ENCODE measurements around the gene LRRFIP2. TPM values are rescaled to one million over a fixed set of nuclear protein-coding genes. Genes with fewer than 3 reads are reported as not detected.

The LRRFIP2 gene
- total and polyA plus RNA-seq, 2 donors (not counting 1 experiment from before 2014, with no cell fraction given) = 8.6 to 49.2 TPM

- Histone ChIP-seq H3K4me3 (ENCODE audit: control extremely low read depth in 1 of 5, extremely low read depth in 1 of 5, insufficient read depth in 1 of 5, low read depth in 2 of 5, low read length in 4 of 5) (no peak overlapping the region), H3K27me3 (replicated peaks in 1 of 4; ENCODE audit: control extremely low read depth in 1 of 4, control insufficient read depth in 3 of 4, insufficient read depth in 4 of 4, low read length in 3 of 4) (no peaks in the 10 kb centered on the region), H3K9me3 (ENCODE audit: control extremely low read depth in 1 of 3, control insufficient read depth in 2 of 3, insufficient read depth in 1 of 3, low read length in 2 of 3) (no peaks in the 10 kb centered on the region), H3K79me2 (ENCODE audit: control insufficient read depth, insufficient read depth, low read length) (peaks cover 19% of the 10 kb centered on the region), H3K27ac (ENCODE audit: low read length in 2 of 2) (peak overlapping the region in 1 of 2 donors; percentile 21), H3K36me3 (replicated peaks in 1 of 2; ENCODE audit: control extremely low read depth in 1 of 2, control insufficient read depth in 1 of 2, extremely low read depth in 1 of 2, insufficient read depth in 2 of 2, low read length in 1 of 2) (peaks cover 9 to 71% of the 10 kb centered on the region in 2 experiments), H4K20me1 (ENCODE audit: control insufficient read depth, insufficient read depth, low read length, poor library complexity, severe bottlenecking) (no peaks in the 10 kb centered on the region), H2AFZ (ENCODE audit: insufficient read depth, low read depth, low read length, poor library complexity, severe bottlenecking) (no peak overlapping the region), H3K9ac (ENCODE audit: low read length) (no peak overlapping the region), H3K4me1 (ENCODE audit: control insufficient read depth in 2 of 2, insufficient read depth in 2 of 2, low read length in 2 of 2) (peaks cover 5 to 6% of the 10 kb centered on the region in 2 donors), H3K4me2 (replicated peaks; ENCODE audit: low read depth, low read length, poor library complexity, severe bottlenecking) (no peak overlapping the region)
- POLR2A ChIA-PET = no interaction called here
- no peaks in the 10 kb centered on the region for H3K27me3 Mint-ChIP-seq
- H3K4me1 Mint-ChIP-seq = peaks cover 10% of the 10 kb centered on the region
- DNase-seq (peak; percentile 14), ATAC-seq (ENCODE audit: low read depth) (no peak)
- CTCF ChIA-PET = interaction anchor here (0.8 to 1.7 kb wide), 9 partner anchors 9 to 194 kb away, joined by 3 to 6 read pairs (median 4); partner anchors contain the start of genes EPM2AIP1 and MLH1
- H3K27ac Mint-ChIP-seq = peak overlapping the region; percentile 17
- H3K9me3 Mint-ChIP-seq (ENCODE audit: insufficient read depth) = no peaks in the 10 kb centered on the region
- no peak for TF ChIP-seq CTCF (IDR thresholded peaks at IDR 0.05)
- TF ChIP-seq EZH2 (IDR thresholded peaks at IDR 0.05; ENCODE audit: borderline replicate concordance, insufficient read depth, low read depth, low read length, poor library complexity, severe bottlenecking) = no peak
- no peak overlapping the region for H3K4me3 Mint-ChIP-seq
- intact Hi-C loops (cut with micrococcal nuclease) = loop anchor here (1.0 kb wide), 1 partner anchor 188 kb away; no protein-coding TSS in a partner anchor
- 80% methylated on average over 1 of the region's 3 CpGs for WGBS (ENCODE audit: insufficient coverage)
These were observed 149.5 kb downstream of the LRRFIP2 start for GRCh38 chr3:37024820-37025405.

GRCh38 chr3:37024092-37024491 is 150.3 kb downstream of the LRRFIP2 start:
- Histone ChIP-seq H2AFZ (ENCODE audit: insufficient read depth, low read depth, low read length, poor library complexity, severe bottlenecking) (no peak overlapping the region), H3K9ac (ENCODE audit: low read length) (no peak overlapping the region), H3K4me2 (replicated peaks; ENCODE audit: low read depth, low read length, poor library complexity, severe bottlenecking) (no peak overlapping the region), H3K9me3 (ENCODE audit: control extremely low read depth in 1 of 3, control insufficient read depth in 2 of 3, insufficient read depth in 1 of 3, low read length in 2 of 3) (no peaks in the 10 kb centered on the region), H3K36me3 (replicated peaks in 1 of 2; ENCODE audit: control extremely low read depth in 1 of 2, control insufficient read depth in 1 of 2, extremely low read depth in 1 of 2, insufficient read depth in 2 of 2, low read length in 1 of 2) (peaks cover 10 to 71% of the 10 kb centered on the region in 2 experiments), H3K27ac (ENCODE audit: low read length in 2 of 2) (peak overlapping the region in 1 of 2 donors; percentile 21), H3K4me3 (ENCODE audit: control extremely low read depth in 1 of 5, extremely low read depth in 1 of 5, insufficient read depth in 1 of 5, low read depth in 2 of 5, low read length in 4 of 5) (no peak overlapping the region), H3K79me2 (ENCODE audit: control insufficient read depth, insufficient read depth, low read length) (peaks cover 12% of the 10 kb centered on the region), H3K27me3 (replicated peaks in 1 of 4; ENCODE audit: control extremely low read depth in 1 of 4, control insufficient read depth in 3 of 4, insufficient read depth in 4 of 4, low read length in 3 of 4) (no peaks in the 10 kb centered on the region), H4K20me1 (ENCODE audit: control insufficient read depth, insufficient read depth, low read length, poor library complexity, severe bottlenecking) (no peaks in the 10 kb centered on the region), H3K4me1 (ENCODE audit: control insufficient read depth in 2 of 2, insufficient read depth in 2 of 2, low read length in 2 of 2) (peaks cover 5 to 6% of the 10 kb centered on the region in 2 donors)
- TF ChIP-seq CTCF (IDR thresholded peaks at IDR 0.05) (peak; percentile 38), EZH2 (IDR thresholded peaks at IDR 0.05; ENCODE audit: borderline replicate concordance, insufficient read depth, low read depth, low read length, poor library complexity, severe bottlenecking) (no peak)
- DNase-seq = no peak
- no CpG with 5 or more reads among the region's 2 CpGs for WGBS (ENCODE audit: insufficient coverage)
- H3K4me1 Mint-ChIP-seq = peaks cover 10% of the 10 kb centered on the region
- ChIA-PET POLR2A (no interaction called here), CTCF (interaction anchor here (1.0 to 1.7 kb wide), 6 partner anchors 18 to 195 kb away, joined by 3 to 6 read pairs (median 4); no protein-coding TSS in a partner anchor)
- H3K9me3 Mint-ChIP-seq (ENCODE audit: insufficient read depth) = no peaks in the 10 kb centered on the region
- H3K27me3 Mint-ChIP-seq = no peaks in the 10 kb centered on the region
- H3K4me3 Mint-ChIP-seq = no peak overlapping the region
- no peak for ATAC-seq (ENCODE audit: low read depth)
- intact Hi-C loops (cut with micrococcal nuclease) = loop anchor here (1.0 kb wide), 1 partner anchor 189 kb away; no protein-coding TSS in a partner anchor
- no peak overlapping the region for H3K27ac Mint-ChIP-seq

All from B cell (primary cell).